Measurements from ENCODE around the gene MGAT4D. TPM values are rescaled to one million over a fixed set of nuclear protein-coding genes. Genes with fewer than 3 reads are reported as not detected.

Gene MGAT4D
- total RNA-seq, 4 donors from 2014 or later, result not detected

- TF ChIP-seq CTCF (IDR thresholded peaks at IDR 0.05; ENCODE audit: low read depth), result no peak
Observed at GRCh38 chr4:140427919-140428471, 70.1 kb downstream of the MGAT4D start.

GRCh38 chr4:140427106-140427918 lies 70.8 kb downstream of the MGAT4D start, which contains the start of gene CLGN:
Gene CLGN, minus strand, starts transcription at chr4:140427648. Its CDS starts 14,570 bp downstream, at chr4:140413078.
- TF ChIP-seq CTCF (IDR thresholded peaks at IDR 0.05; ENCODE audit: low read depth), result no peak

GRCh38 chr4:140426610-140427105 lies 71.4 kb downstream of the MGAT4D start:
- TF ChIP-seq CTCF (IDR thresholded peaks at IDR 0.05; ENCODE audit: low read depth), result no peak

- no peak for TF ChIP-seq CTCF (IDR thresholded peaks at IDR 0.05; ENCODE audit: low read depth)
Observed at GRCh38 chr4:140423106-140423505, 75.0 kb downstream of the MGAT4D start.

GRCh38 chr4:140408974-140409373 lies 89.1 kb downstream of the MGAT4D start:
- no peak for TF ChIP-seq CTCF (IDR thresholded peaks at IDR 0.05; ENCODE audit: low read depth)

- no peak for TF ChIP-seq CTCF (IDR thresholded peaks at IDR 0.05; ENCODE audit: low read depth)
Observed at GRCh38 chr4:140406292-140406691, 91.8 kb downstream of the MGAT4D start.

GRCh38 chr4:140400111-140400510 lies 98.0 kb downstream of the MGAT4D start:
- TF ChIP-seq CTCF (IDR thresholded peaks at IDR 0.05; ENCODE audit: low read depth), result no peak
